Measurements from ENCODE around the gene GNG3.
"Not testable (repeated sequence)": the region's sequence is repeated elsewhere in the genome, so short reads cannot be mapped to it uniquely, and the experiment has no call there.

GNG3 gene

DNA sequence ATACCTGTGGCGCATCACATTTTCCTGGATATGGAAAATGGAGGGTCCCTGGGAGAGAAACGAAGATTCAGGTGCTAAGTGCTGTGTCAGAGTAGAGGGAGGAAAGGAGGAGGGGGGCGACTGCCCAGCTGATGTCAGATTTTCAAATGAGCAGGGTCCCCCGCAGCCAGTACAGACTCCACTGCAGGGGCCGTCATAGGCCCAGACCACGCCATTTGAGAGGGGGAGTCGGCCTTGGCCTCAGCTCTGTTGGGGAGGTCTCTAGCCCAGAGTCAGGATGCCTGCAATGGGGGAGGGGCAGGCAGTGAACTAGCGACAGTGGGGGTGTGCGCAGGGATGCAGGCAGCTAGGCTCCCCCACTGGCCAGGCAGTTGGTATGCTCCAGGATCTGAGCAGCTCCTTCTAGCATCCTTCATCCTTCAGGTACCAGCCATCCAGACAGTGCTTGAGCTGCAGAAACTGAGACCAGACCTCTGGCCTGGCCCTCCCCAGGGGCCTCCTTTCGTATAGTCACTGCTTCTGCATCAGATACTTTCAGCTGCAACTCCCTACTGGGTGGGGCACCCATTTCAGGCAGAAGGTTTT, at the start of gene GNG3, which contains the start of gene BSCL2:
TSS of gene GNG3 (plus strand) at position 400 of the 585 bp plus-strand sequence. CDS start 620 bp downstream, outside the sequence.
TSS of gene BSCL2 (minus strand) at position 148 of the 585 bp plus-strand sequence. CDS start 229 bp downstream, outside the sequence.
- no peak for DNase-seq

DNA sequence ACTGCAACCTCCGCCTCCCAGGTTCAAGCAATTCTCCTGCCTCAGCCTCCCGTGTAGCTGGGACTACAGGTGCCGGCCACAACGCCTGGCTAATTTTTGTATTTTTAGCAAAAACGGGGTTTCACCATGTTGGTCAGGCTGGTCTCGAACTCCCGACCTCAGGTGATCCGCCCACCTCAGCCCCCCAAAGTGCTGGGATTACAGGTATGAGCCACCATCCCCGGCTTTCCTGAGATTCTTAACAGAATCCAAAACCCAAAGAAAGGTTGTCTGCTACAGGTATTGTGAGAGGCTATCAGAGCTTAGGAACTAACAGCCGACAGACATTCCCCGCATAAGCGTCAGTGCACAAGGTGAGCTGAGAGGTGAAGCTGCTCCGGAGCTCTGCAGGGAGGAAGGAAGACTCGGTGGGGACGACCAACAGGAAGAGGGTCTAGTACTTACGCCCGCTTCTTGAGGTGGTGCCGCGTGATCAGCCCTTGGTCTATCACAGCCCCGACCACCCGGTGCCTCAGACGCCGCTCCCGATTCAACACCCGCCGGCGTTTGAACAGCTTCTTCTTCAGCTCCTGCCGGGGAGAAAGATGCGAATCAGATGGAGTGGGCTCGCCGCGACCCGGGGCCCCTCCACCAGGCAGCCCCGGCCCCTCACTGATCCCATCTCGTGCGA, 42.9 kb upstream of the GNG3 start:
- peak; percentile 69 for DNase-seq

DNA sequence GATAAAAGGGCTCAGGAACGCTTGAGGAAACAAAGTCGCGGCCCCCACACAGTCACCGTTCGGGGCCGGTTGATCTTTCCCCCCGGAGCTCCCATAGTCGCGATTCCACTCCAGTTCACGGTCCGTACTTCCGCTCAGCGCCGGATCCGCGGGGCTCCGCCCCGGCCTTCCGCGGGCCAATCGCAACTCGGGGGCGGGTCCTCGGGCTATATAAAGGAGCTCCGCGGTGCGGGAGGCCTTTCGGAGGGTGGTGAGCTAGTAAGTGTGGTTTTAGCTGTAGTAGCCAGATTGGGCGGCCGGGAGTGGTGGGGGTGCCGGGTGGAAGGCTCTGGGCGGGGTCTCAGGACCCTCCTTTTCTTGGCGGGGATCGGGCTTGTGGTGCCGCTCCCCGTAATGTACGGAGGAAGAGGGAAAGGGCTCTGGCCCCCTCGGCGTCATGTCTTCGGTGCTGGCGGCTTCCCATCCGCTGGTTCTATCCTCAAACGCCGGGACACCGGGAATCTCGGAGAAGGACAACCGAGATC, 42.3 kb upstream of the GNG3 start, which contains the start of the genes C11orf98 and CSKMT:
TSS of gene C11orf98 (minus strand) at position 136 of the 524 bp plus-strand sequence. CDS start at position 95, 41 bp downstream.
TSS of gene CSKMT (plus strand) at position 238 of the 524 bp plus-strand sequence. CDS start 568 bp downstream, outside the sequence.
- peak; percentile 96 for DNase-seq

DNA sequence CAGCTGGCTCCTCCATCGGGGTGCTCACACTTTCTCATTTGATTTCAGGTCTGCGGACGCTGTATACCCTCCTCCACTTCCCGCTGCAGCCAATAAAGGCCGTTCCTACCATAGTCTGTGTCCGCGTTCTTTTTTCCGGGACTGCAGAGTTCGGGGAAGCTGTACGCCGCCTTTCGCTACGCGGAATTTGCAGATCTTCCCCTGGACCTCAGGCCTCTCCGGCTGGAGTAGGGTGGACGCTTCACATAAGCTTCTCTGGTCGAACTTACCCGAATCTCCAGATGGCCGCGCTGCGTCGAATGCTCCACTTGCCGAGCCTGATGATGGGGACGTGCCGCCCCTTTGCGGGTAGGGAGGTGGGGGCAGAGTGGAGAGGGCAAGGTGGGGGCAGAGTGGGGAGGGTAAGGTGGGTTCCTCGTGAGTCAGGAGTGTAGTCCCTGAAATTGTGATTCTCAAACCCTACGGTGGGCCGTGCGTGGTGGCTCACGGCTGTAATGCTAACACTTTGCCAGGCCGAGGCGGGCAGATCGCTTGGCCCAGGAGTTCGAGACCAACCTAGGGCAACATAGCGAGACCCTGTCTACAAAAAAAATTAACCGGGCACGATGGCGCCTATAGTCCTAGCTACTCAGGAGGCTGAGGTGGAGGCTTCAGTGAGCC, 41.7 kb upstream of the GNG3 start:
- peak; percentile 62 for DNase-seq

DNA sequence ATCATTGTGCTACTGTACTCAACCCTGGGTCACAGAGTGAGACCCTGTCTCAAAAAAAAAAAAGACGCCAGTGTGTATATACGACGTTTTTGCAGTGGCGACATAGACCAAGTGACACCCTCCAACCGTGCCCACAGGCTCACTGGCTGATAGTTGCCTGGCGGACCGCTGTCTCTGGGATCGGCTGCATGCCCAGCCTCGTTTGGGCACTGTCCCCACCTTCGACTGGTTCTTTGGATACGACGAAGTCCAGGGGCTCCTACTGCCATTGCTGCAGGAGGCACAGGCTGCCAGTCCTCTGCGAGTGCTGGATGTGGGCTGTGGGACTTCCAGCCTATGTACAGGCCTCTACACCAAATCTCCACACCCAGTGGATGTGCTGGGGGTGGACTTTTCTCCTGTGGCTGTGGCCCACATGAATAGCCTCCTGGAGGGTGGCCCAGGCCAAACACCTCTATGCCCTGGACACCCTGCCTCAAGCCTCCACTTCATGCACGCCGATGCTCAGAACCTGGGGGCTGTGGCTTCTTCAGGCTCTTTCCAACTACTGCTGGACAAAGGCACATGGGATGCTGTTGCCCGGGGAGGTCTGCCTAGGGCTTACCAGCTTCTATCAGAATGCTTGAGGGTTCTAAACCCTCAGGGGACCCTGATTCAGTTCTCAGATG, 41.1 kb upstream of the GNG3 start:
- DNase-seq, result no peak

DNA sequence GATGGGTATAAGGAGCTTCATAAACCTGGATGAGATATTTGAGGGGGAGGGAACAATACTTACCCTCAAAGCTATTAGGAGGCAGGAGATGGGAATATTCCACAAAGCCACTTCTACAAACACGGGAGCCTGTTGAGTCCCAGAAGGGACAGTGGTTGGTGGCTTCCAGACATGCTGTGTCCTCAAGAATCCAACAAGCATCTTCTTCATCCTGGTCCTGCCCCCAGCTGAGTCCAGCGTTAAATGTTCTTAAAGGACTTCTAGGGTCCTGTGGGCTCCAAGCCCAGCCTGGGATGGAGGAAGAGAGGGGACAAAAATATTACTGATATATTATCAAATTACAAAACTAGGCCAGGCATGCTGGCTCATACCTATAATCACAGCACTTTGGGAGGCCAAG, 40.0 kb upstream of the GNG3 start:
- no peak for DNase-seq

GRCh38 chr11:62669420-62670161, 37.9 kb upstream of the GNG3 start:
- no peak for DNase-seq

- DNase-seq, result no peak
Observed at GRCh38 chr11:62671236-62671607, 36.3 kb upstream of the GNG3 start.

GRCh38 chr11:62671608-62672389, 35.7 kb upstream of the GNG3 start, which contains the start of the genes LBHD1 and UQCC3:
TSS of gene LBHD1 (minus strand) at chr11:62672267. CDS start at chr11:62670031, 2,236 bp downstream.
TSS of gene UQCC3 (plus strand) at chr11:62671673. CDS start at chr11:62671746, 73 bp downstream.
- DNase-seq, result peak; percentile 77

DNA sequence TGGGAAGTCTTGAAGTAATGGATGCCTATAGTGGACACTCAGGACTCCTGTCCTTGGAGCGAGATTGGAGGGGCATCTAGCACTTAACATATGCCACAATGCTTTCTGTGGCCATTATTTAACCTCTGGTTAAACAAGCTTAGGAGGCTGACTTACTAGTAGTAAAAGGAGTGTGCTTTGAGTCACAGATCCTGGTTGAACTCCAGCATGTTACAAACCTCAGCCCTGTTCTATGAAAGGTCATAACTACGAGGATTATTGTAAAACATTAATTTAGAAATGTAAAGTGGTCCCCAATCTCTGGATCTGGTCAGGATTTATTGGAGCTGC, 34.3 kb upstream of the GNG3 start:
- DNase-seq, result no peak

DNA sequence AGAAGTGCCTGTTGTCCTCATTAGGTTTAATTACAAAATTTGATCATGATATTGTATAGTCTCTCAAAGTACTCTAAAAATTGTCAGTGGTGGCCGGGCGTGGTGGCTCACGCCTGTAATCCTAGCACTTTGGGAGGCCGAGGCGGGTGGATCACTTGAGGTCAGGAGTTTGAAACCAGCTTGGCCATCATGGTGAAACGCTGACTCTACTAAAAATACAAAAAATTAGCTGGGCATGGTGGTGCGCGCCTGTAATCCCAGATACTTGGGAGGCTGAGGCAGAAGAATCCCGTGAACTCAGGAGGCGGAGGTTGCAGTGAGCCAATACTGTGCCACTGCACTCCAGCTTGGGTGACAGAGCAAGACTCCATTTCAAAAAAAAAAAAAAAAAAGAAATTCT, 32.1 kb upstream of the GNG3 start:
- not testable (repeated sequence) for DNase-seq

DNA sequence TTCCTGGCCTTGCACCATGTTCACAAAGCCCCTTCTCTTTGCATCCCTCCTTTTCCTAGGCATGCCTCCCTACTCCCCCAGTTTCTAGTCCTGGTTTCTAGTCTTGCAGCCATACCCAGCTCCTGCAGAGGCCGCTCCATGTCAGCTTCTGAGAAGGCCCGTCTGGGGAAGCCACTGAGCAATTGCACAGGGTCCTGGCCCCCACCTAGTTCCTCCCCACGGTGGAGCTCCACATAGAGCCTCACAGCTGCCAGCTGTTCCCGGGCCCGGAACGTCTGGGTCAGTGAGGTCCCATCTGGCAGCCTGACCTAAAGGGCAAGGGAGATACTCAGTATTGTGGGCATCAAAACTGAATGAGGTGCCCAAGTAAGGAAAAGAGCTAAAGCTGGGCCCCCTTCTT, 30.8 kb upstream of the GNG3 start:
- no peak for DNase-seq

DNA sequence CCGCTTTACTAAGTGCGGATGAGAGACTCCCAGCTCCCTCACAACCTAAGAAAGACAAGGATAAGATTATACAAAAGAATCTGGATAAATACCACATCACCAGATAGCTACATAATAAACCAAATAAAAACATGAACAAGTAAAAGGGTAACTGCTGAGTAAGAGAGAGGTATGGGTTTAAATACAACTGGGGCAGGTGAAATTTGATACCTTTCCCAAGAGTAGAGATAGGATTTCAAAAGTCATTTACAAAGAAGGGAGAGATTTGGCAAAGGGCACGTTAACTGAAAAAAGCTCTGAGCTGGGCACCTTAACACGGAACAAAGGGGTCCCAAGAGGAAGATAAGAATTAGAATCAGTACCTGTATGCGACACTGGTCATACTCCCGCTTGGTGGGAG, 30.3 kb upstream of the GNG3 start:
- no peak for DNase-seq

- no peak for DNase-seq
Observed at GRCh38 chr11:62677714-62678113, 29.8 kb upstream of the GNG3 start.

GRCh38 chr11:62678433-62678769, 29.1 kb upstream of the GNG3 start:
- no peak for DNase-seq

DNA sequence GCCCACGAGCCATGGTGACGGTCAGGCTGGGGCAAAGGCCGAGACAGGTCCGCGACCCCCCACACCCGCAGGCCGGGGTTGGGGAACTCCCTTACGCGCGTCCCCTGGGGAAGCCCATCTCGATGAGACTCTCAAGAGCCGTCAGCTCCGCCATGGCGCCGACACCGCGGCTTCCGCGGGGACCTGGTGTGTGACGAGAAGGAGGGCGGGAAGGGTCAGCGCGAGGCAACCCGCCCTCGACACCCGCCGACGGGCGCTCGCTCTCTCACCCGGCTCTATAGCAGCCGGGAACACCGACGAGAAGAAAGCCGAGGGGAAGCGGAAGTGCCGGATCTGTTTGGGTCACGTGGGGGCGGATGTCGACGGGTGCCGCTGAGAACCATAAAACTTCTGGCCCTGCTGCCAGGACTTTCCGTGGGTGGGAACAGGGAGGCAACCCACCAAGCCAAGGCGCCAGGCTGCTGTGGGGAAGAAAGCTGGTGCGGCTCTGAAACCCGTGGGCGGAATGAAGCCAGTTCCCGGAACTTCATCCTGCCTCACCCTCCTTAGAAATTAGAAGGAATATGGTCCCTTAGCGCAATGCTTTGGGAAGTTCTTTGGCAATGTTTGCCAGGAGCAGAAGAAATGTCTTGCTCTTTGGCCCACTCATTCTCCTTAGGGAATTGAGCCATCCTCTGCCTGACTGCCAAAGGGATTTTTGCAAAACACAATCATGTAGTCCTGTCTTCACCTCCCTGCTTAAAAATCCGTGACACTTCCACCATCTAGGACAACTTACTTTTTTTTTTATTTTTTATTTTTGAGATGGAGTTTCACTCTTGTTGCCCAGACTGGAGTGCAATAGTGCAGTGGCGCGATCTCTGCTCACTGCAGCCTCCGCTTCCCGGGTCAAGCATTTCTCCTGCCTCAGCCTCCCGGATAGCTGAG, 28.4 kb upstream of the GNG3 start, which contains the start of gene UBXN1:
TSS of gene UBXN1 (minus strand) at position 304 of the 927 bp plus-strand sequence. CDS start at position 154, 150 bp downstream.
- DNase-seq, result peak; percentile 89

DNA sequence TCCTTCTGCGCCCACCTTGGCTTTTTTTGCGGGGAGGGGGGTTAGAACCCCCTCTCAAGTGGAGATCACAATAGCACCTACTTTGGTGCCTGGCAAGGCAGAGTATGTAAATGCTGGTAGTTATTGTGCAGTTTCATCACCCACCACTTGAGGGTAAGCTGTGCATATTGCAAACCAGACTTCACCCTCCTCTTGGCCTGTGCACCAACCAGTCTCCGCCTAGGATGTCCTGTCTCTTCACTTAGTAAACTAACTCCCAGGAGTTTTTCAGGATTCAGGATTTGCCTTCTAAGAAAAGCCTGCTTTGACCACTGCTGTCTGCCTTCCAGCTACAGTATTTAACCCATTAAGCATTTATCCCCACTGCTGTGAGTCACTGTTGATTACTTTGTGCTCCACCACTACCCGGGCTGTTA, 26.6 kb upstream of the GNG3 start:
- peak; percentile 40 for DNase-seq

- DNase-seq, result no peak
Observed at GRCh38 chr11:62682518-62682917, 25.0 kb upstream of the GNG3 start.

DNA sequence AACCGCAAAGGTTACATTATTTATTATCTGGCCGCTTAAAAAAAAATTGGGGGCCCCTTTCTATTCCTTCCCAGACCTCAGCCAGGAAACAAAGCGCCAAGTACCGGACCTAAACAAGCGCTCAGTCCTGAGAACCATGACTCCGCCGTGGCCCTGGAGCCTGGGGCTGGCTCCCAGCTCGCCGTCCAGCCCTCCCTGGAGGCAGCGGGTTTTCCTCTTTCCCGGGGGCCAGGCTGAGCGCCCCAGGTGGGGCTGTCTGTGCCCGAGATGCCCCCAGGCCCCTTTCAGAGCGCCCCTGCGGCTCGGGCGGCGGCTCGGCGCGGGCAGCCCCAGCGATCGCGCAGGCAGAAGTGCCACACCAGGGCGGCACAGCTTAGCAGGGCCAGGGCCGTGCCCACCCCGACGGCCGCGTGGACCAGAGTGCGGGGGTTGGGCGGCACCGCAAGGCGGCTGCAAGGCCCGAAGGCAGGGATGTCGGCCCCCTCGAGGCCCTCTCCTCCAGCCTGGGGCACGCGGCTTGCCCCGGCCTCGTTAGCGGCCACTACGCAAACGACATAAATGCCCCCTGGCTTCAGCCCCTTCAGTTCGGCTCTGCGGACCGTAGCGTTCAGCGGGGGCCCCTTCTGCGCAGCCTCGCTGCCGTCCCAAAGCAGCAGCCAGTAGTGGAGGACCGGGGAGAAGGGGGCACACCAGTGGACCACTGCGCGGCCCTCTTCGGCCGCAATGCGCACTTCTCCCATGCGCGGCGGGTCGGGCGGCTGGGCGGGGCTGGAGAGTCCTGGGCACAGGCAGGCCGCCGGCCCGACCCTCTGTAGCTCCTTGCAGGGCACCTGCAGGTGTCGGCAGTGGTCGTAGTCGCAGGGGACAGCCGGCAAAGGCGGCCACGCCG, 19.7 kb upstream of the GNG3 start:
- no peak for DNase-seq
